GM12801 (cell line): ENCODE results near the gene GCSH.

Experiments
- TF ChIP-seq, protein P1 (sequence below): IDR thresholded peaks from one replicate; pipeline ENCODE4 v1.5.1; 2011; ENCODE audit warnings: control low read depth; ENCODE audit not compliant: insufficient read length; ENCODE audit errors: extremely low read depth

The GCSH gene

DNA sequence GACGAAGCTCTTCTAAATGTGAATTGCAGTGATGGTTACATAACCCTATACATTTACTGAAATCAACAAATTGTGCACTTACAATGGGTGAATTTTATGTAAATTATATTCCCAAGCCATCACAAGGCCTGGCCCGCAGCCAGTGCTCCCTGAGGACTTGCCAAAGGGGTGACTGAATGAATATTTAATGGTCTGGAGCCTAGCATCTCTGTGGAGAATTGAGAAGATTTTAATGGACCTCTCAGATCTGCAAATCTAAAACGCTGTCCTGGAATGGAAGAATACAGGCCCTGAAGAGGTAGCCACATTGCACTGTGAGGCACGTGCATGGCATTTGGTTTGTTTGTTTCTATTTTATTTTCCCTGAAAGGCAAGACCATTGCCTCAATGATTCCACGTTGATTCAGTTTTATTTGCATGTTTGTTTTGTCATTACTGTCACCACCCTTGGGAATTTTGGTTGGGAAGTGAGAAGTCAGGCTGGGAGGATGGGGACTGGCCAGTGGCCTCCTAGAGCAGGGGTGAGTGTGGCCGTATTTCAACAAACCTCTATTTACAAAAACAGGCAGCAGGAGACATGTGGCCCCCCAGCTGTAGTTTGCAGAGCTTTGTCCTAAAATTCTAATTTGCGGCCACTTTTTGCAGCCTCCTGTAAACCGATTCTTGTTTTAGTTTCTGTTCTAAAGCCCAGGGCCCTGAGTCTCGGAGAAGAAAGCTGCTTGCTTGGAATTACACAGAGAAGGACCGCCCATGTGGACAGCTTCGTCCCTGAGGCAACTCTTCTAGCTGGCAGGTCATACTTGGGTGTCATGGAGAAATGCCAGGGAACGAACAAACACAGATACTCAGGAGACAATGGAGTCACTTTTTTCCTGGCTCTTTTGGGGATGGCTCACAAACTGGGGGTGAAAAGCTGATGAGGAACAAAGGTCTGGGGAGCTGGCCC lies 40.5 kb upstream of the GCSH start:
- TF ChIP-seq, protein P1, sequence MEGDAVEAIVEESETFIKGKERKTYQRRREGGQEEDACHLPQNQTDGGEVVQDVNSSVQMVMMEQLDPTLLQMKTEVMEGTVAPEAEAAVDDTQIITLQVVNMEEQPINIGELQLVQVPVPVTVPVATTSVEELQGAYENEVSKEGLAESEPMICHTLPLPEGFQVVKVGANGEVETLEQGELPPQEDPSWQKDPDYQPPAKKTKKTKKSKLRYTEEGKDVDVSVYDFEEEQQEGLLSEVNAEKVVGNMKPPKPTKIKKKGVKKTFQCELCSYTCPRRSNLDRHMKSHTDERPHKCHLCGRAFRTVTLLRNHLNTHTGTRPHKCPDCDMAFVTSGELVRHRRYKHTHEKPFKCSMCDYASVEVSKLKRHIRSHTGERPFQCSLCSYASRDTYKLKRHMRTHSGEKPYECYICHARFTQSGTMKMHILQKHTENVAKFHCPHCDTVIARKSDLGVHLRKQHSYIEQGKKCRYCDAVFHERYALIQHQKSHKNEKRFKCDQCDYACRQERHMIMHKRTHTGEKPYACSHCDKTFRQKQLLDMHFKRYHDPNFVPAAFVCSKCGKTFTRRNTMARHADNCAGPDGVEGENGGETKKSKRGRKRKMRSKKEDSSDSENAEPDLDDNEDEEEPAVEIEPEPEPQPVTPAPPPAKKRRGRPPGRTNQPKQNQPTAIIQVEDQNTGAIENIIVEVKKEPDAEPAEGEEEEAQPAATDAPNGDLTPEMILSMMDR, result no peak

DNA sequence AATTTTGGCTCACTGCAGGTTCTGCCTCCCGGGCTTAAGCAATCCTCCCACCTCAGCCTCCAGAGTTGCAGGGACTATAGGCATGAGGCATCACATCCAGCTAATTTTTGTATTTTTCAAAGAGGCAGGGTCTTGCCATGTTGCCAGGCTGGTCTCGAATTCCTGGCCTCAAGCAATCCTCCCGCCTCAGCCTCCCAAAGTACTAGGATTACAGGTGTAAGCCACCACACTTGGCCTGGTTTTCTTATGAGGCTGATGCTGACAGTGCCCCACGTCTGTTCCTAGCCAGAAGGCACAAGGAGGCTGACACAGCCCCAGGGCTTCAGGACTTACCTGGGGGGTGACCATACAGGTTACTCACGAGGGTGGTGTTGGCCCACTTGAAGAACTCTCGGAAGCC lies 33.9 kb upstream of the GCSH start:
- TF ChIP-seq, protein P1, result no peak

DNA sequence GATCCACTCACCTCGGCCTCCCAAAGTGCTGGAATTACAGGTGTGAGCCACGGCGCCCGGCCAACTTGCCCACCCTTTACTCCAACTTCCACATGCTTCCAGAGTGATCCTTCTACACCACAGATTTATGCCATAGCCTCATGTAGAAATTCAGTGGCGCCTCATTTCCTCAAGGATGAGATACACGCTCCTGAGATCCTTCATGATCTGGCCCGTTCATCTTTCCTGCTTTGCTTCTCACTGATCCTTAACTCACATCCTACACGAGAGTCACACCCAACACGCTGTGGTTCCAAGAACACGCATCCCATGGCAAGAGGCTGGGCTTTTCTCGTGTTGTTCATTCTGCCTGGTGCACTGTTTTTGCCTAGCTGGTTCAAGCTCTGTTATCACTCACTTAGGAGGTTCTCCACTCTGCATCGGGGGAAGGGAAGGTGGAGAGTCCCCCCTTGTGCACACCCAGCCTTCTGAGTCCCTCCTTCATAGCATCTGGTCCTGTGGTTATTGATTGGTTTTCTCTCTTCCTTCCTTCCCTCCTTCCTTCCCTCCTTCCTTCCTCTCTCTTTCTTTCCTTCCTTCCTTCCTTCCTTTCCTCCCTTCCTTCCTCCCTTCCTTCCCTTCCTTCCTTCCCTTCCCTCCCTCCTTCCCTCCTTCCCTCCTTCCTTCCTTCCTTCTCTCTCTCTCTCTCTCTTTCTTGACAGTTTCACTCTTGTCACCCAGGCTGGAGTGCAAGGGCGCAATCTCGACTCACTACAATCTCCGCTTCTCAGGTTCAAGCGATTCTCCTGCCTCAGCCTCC lies 32.7 kb upstream of the GCSH start:
- TF ChIP-seq, protein P1, result no peak

DNA sequence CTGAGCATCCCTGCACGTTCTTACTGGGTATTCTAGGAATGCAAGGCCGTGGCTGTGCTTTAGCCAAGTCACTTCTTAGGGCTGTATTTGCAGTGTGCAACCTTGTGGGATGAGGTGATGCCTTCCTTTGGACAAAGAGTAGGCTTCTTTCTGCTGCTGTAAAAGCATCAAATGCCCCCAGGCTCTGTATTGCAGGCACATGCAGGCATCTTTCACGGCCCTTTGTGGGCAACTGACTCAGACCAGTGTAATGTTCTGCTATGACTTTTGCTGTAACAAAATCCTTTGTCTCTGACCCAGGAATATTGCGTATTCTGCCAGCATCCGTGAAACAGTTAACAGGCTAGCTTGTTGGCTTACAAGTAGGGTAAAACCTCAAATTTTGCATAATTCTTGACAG lies 30.9 kb upstream of the GCSH start:
- TF ChIP-seq, protein P1, result no peak

GRCh38 chr16:81123092-81123852 lies 27.1 kb upstream of the GCSH start:
- TF ChIP-seq, protein P1, result no peak

GRCh38 chr16:81121474-81121990 lies 25.3 kb upstream of the GCSH start:
- TF ChIP-seq, protein P1, result no peak

- TF ChIP-seq, protein P1, result no peak
Measured at GRCh38 chr16:81117436-81117835, 21.2 kb upstream of the GCSH start.
